ENCODE results near the gene MRPL37.
"Not testable (repeated sequence)": the region's sequence is repeated elsewhere in the genome, so short reads cannot be mapped to it uniquely, and the experiment has no call there.

Gene MRPL37

GRCh38 chr1:54220004-54220811 lies 20.2 kb downstream of the MRPL37 start:
- no peak for DNase-seq

DNA sequence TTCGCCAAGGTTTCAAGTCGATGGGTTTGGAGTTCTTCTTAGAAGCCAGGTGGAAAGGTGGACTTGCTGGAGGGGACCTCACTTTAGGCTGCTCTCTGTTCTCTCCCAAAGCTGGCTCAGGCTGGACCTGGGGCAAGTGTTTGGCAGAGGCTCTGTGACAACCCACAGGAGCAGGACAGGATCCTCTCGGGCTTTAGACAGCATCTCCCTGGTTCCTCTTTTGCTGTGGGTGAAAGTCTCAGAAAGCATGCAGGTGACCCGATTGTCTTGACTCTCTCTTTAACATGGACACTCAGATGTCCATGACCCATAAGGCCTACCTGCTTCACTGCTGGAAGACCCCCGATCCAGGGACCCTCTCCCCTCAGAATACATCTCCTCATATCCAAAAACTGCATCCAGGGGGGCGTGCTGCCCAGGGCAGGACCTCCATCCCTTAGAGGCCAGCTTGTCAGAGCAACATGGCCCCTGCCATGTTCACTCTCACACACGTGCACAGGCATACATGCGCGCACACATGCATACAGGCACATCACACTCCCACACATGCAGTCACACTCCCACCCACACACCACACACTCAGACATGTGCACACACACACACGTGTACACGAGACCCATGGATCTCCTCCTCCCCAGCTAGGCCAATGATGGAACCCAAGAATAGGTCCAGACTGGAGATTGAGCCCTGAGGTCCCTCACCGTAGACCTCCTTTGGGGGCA lies 21.3 kb downstream of the MRPL37 start:
- DNase-seq, result no peak

DNA sequence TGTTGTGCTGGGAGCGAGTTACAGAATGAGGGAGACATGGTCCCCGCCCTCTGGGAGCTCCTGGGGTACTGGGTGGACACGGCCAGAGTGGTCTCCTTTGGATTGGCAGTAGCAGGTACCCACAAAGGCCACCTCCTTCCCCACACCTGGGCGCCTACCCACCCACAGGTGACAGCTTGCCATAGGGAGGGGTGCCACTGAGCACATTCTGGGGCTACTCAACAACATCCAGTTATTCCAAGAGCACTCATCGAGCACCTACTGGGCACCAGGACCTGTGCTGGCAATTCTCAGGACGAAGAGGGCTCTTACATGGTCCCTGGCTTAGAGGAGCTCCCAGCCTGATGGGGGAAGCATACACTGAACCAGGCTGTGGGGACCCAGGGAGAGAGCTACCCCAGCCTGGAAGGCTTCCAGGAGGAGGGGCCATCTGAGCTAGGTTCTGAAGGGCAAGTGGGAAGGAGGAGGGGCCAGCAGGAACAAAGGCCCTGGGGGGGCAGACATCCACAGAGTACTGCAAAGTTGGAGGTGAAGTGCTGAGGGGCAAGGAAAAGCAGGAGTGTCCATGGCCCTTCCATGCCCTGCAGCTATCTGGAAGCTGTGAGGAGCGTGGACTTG lies 22.0 kb downstream of the MRPL37 start:
- DNase-seq, result peak; percentile 17

DNA sequence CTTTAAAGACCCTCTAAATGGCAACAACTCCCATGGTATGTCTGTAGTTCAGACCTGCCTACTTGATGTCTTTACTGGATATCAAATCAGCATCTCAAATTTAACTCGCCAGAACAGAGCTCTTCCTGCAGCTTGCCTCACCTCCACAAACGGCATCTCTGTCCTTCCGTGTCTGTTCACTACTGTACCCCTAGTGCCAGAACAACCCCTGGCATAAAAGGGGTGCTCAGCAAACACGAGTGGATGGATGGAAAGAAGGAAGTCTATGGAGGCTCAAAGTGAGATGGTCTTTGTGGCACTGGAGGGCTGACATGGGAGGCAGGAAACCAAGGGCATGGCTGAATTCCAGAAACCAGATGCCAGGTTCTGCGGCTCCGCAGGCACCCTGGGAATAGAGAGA lies 22.7 kb downstream of the MRPL37 start:
- no peak for DNase-seq

DNA sequence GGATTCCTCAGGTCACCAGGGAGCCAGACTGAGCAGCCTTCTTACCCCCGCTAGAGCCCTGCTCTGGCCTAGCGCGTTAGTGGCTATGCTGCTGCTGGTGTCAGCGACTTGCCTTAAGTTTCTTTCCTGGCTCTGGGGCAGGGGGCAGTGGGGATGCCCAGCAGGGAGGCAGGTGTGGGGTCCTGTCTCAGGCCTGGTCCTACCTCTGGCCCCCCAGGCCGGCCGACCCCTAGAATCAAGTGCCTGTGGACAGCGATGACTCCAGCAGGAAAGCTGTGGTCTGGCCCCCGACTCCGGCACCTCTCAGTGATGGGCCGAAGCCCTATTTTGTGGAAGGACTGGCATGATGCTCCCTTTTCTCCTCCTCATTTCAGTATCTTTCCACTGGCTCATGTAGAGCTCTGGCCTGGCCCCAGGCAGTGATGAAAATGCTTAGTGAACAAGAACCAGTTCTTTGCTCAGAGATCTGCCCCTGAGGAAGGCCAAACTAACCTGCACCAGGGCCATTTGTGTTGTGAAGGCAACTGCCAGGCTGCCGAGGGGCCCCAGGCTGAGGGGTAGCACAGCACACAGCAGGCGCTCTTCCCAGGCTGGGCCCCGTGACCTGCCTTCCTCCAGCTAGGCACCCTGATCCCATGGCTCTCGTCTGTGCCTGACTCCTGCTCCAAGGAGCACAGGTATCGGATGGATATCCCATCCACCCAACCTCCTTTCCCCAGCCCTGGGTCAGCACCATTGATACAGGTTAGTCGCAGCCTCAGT lies 23.7 kb downstream of the MRPL37 start:
- DNase-seq, result no peak

- DNase-seq, result no peak
Observed at GRCh38 chr1:54224233-54224632, 24.3 kb downstream of the MRPL37 start.

DNA sequence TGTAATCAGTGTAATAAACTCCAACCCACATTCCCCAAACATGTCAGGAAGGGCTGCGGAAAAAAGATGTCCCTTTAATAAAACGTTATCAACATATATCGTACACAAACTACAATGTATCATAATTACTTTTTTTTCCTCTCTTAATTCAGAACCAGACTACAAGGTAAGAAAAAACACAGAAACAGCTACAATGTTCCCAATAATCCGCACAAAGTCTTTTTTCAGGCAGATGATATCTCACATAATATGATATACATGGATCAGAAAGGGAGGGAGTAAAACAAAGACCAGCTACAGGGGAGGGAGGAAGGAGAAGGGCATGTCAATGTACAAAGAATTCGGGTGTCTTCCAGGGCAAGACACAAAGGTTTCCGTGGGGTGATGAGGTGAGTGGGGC lies 25.4 kb downstream of the MRPL37 start:
- DNase-seq, result no peak

- no peak for DNase-seq
Observed at GRCh38 chr1:54225986-54226559, 26.1 kb downstream of the MRPL37 start.

- DNase-seq, result no peak
Observed at GRCh38 chr1:54227091-54227602, 27.2 kb downstream of the MRPL37 start.

GRCh38 chr1:54227891-54228310 lies 27.9 kb downstream of the MRPL37 start:
- no peak for DNase-seq

DNA sequence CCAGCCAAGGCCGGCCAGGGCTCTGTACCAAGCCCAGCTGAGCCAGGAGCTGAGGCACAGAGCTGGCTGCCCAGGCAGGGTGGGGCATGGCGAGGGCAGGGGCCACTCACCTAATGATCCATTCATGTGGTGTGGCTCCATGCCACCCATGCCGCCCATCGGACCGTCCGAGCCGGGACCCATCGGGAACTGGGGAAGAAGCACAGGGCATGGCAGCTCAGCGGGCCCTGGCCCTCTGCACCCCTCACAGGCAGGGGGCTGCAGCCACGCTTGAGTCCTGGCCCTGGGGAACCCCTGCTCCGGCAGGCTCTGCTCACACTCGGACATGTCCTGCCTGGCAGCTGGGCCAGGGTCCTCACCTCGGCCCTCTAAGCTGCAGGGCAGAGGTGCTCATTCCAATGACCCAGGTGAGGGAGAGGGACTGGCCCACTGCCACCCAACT lies 28.7 kb downstream of the MRPL37 start:
- no peak for DNase-seq

GRCh38 chr1:54229281-54229891 lies 29.4 kb downstream of the MRPL37 start:
- DNase-seq, result peak; percentile 31

- DNase-seq, result no peak
Observed at GRCh38 chr1:54230507-54231339, 30.8 kb downstream of the MRPL37 start.

DNA sequence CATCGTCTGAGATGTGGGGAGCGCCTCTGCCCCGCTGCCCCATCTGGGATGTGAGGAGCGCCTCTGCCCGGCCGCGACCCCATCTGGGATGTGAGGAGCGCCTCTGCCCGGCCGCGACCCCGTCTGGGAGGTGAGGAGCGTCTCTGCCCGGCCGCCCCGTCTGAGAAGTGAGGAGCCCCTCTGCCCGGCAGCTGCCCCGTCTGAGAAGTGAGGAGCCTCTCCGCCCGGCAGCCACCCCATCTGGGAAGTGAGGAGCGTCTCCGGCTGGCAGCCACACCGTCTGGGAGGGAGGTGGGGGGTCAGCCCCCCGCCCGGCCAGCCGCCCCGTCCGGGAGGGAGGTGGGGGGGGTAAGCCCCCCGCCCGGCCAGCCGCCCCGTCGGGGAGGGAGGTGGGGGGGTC lies 33.2 kb downstream of the MRPL37 start:
- DNase-seq, result not testable (repeated sequence)

GRCh38 chr1:54234284-54234683 lies 34.3 kb downstream of the MRPL37 start:
- no peak for DNase-seq

- no peak for DNase-seq
Observed at GRCh38 chr1:54237586-54237985, 37.6 kb downstream of the MRPL37 start.

DNA sequence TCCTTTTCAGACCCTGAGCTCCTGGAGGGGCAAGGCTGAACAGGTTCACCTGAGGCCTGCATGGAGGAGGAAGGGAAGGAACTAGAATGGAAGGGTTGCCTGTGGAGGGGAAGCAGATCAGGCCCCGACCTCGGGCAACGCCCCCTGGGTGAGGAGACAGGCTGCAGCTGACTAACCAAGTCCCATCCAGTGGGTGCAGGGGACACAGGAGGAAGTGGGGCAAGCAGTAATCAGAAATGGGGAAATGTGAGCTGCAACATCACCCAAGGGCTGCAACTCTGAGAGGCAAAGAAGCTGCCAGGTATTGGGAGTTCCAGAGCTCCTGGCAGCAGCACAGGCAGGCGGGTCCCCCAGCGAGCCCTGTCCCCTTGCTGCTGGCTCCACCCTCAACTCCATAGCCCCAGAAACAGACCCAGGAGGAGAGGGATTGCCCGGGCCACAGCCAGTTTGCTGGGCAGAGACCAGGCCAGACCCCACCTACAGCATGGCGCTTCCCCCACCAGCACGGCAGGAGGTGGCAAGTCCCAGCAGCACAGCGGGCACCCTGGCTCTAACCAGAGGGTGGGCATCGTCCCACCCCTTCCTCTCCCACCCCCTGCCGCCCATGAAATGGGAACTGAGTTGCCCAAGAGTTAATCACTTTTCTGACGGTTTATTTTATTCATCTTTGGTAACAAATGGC lies 38.5 kb downstream of the MRPL37 start:
- no peak for DNase-seq

DNA sequence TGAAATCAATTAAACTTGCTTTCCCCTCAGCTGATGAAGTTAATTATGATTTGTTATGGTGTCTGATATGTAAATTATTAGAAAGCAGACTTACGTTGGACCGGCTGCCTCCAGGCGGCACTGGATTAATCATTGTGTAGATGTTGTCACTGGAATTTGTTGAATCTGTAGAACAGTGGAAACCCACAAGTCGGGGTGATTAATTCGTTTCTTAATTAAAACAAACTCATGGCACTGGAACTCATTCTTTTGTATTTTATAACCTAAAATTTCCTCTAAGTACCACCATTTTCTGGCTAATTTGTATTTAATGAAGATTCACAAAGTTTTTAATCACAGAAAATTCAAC lies 39.0 kb downstream of the MRPL37 start:
- no peak for DNase-seq

- DNase-seq, result no peak
Observed at GRCh38 chr1:54239631-54240031, 39.7 kb downstream of the MRPL37 start.

GRCh38 chr1:54240741-54241335 lies 40.9 kb downstream of the MRPL37 start:
- DNase-seq, result no peak

Data from NCI-H2029 treated with DMSO at 0.1 percent for 48 hours (cell line).